Epithelial cell of proximal tubule (primary cell): ENCODE results near the gene EIF4B. TPM values are rescaled to one million over a fixed set of nuclear protein-coding genes. Genes with fewer than 3 reads are reported as not detected.
A peak's percentile ranks its signal among the peaks of the same experiment; 100 is the strongest.
"Not testable (repeated sequence)": the region's sequence is repeated elsewhere in the genome, so short reads cannot be mapped to it uniquely, and the experiment has no call there.

Source experiments
- DNase-seq: peaks from one replicate; pipeline ENCODE4 v3.0.0-alpha.2; 2011; ENCODE audit warnings: low read depth
- H3K4me3 ChIP-seq: 2 replicates; pipeline ENCODE4 v1.5.1; 2011; ENCODE audit warnings: low read depth, mild to moderate bottlenecking, low read length
- CTCF ChIP-seq: conservative IDR thresholded peaks from 2 replicates; pipeline ENCODE4 v1.5.1; 2012; ENCODE audit warnings: low read depth, mild to moderate bottlenecking, low read length
- total RNA-seq: library from RNA; depleted of rRNA; stranded (reverse); fragments of >200 nt; gene quantifications from 2 replicates; pipeline ENCODE4 v1.2.3, GENCODE V29; 2015

Gene EIF4B
- total RNA-seq, 1 donor from 2014 or later = 447 TPM

GRCh38 chr12:52980650-52981423, 25.4 kb upstream of the EIF4B start:
- peak; percentile 100 for TF ChIP-seq CTCF
- peak; percentile 55 for DNase-seq
- H3K4me3 ChIP-seq = no peak overlapping the region

- no peak for DNase-seq
- no peak overlapping the region for H3K4me3 ChIP-seq
- peak; percentile 34 for TF ChIP-seq CTCF
Observed at GRCh38 chr12:52984136-52984535, 22.1 kb upstream of the EIF4B start.

GRCh38 chr12:52988898-52989297, 17.4 kb upstream of the EIF4B start:
- TF ChIP-seq CTCF = no peak
- DNase-seq = no peak
- no peak overlapping the region for H3K4me3 ChIP-seq

GRCh38 chr12:52990206-52990605, 16.1 kb upstream of the EIF4B start:
- H3K4me3 ChIP-seq = no peak overlapping the region
- no peak for TF ChIP-seq CTCF
- no peak for DNase-seq

- not testable (repeated sequence) for DNase-seq, H3K4me3 ChIP-seq
Observed at GRCh38 chr12:52992240-52992639, 14.0 kb upstream of the EIF4B start.

- TF ChIP-seq CTCF = no peak
- DNase-seq = peak; percentile 67
- no peak overlapping the region for H3K4me3 ChIP-seq
Observed at GRCh38 chr12:52992699-52993557, 13.3 kb upstream of the EIF4B start.

- no peak for DNase-seq
- no peak overlapping the region for H3K4me3 ChIP-seq
- TF ChIP-seq CTCF = no peak
Observed at GRCh38 chr12:52993558-52993869, 12.7 kb upstream of the EIF4B start.
